Central memory CD4-positive, alpha-beta T cell (primary cell): ENCODE measurements around the gene MBD3L3.
"Not testable (repeated sequence)": the region's sequence is repeated elsewhere in the genome, so short reads cannot be mapped to it uniquely, and the experiment has no call there.

Experiments used
- DNase-seq: peaks from one replicate; pipeline ENCODE4 v3.0.0; 2022

Gene MBD3L3

DNA sequence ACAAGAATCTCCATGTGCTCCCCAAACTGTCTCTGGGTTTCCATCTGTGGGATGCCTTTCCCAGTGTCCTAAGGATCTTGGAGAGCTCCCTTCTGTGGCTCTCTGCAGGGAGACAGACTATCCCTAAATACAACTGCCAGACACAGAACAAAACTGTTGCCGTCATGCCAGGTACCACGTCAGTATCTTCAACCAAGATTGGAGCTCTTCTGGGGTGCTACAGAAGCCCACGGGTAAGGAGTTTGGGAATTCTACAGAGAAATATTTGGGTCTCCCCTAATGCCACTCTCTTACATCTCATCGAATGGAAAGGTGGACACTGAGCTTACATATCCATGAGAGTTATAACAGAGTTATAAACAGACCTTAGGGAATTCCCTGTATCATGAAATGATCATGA lies 4.9 kb upstream of the MBD3L3 start:
- DNase-seq, result no peak

DNA sequence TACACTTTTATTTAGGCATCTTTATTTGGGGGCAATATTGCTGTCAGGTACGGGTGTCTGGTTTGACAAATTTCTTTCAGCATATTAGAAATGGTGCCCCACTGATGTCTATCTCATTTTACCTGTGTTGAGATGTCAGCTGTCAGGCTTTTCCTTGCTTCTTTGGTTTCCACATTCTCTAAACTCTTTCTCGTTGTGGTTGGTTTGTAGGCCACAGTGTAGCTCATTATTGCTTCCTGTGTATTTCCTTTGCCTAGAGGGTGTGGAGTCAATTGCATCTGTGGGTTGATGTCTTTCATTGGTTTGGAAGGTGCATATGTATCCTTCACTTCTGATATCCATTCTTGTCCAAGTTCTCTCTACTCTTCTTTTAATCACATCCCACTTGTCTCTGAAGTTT lies 1.5 kb upstream of the MBD3L3 start:
- DNase-seq, result peak; percentile 37

DNA sequence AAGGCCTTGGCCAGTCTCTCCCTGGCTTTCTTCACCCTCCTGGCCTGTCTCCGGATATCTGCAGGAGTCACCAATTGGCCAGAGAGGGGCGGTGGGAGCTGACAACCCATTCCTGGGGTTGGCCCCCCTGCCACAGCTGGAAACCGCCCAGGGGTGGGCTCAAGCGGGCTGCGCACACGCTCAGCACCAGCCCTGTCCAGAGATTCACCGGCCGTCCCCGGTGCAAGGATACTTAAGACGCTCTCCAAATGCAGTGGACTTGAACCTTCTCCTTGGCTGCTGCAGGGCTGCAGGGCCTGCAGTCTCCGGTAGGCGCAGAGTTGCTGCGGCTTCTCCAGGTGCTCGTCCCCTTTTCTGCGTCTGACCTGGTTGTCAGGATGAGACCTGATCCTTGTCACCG lies 2.1 kb downstream of the MBD3L3 start:
- DNase-seq, result not testable (repeated sequence)

GRCh38 chr19:7055679-7056078 lies 2.8 kb downstream of the MBD3L3 start:
- DNase-seq, result not testable (repeated sequence)

GRCh38 chr19:7054635-7055368 lies 3.7 kb downstream of the MBD3L3 start:
- DNase-seq, result not testable (repeated sequence)

DNA sequence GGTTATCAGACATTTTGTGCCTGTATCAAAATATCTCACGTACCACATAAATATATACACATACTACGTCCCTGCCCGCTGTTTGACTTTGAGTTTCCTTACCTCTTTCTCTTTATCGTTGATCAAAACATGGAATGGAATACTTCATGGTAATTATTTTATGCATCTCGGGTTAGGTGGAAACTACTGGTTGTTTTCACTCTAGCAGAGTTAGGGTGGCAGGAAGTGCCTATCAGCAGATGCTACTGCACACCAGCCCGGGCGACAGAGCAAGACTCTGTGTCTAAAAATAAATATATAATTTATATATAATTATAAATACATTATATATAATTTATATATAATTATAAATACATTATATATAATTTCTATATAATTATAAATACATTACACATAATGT lies 5.6 kb downstream of the MBD3L3 start:
- not testable (repeated sequence) for DNase-seq

- DNase-seq, result not testable (repeated sequence)
These were observed 7.1 kb downstream of the MBD3L3 start for GRCh38 chr19:7051421-7051820.

DNA sequence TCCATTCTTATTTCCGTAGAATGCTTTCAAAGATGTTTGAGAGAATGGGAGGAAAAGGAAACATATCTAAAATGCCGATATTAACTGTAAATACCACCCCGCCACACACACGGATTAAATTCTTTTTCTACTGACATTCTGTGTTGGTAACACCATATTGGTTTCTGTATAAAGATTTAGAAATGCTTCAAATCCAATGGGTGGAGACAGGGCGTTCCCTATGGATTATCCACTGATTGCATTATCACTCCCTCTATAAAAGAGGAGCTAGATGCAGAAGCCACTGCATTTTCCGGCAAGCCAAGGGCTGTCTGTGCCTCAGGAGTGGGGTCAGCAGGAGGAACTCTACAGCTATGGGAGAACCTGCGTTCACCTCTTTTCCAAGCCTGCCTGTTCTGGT lies 9.5 kb downstream of the MBD3L3 start, which contains the start of gene MBD3L2:
Gene MBD3L2 (plus strand): TSS at position 301 of the 400 bp plus-strand sequence. CDS start 53 bp downstream, at position 354.
- not testable (repeated sequence) for DNase-seq

DNA sequence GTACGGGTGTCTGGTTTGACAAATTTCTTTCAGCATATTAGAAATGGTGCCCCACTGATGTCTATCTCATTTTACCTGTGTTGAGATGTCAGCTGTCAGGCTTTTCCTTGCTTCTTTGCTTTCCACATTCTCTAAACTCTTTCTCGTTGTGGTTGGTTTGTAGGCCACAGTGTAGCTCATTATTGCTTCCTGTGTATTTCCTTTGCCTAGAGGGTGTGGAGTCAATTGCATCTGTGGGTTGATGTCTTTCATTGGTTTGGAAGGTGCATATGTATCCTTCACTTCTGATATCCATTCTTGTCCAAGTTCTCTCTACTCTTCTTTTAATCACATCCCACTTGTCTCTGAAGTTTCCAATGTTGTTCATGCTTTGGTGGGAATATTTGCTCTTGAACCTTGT lies 16.9 kb downstream of the MBD3L3 start:
- not testable (repeated sequence) for DNase-seq

DNA sequence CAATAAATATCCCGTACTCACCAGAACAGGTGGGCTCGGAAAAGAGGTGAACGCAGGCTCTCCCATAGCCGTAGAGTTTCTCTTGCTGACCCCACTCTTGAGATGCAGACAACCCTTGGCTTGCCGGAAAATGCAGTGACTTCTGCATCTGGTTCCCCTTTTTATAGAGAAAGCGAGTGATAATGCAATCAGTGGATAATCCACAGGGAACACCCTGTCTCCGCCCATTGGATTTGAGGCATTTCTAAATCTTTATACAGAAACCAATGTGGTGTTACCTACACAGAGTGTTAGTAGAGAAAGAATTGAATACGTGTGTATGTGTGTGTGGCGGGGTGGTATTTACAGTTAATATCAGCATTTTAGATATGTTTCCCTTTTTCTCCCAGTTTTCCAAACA lies 18.4 kb downstream of the MBD3L3 start, which contains the start of gene MBD3L4:
Gene MBD3L4 (minus strand): TSS at position 101 of the 400 bp plus-strand sequence. CDS start 35 bp downstream, at position 66.
- not testable (repeated sequence) for DNase-seq

DNA sequence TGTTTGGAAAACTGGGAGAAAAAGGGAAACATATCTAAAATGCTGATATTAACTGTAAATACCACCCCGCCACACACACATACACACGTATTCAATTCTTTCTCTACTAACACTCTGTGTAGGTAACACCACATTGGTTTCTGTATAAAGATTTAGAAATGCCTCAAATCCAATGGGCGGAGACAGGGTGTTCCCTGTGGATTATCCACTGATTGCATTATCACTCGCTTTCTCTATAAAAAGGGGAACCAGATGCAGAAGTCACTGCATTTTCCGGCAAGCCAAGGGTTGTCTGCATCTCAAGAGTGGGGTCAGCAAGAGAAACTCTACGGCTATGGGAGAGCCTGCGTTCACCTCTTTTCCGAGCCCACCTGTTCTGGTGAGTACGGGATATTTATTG lies 28.2 kb downstream of the MBD3L3 start, which contains the start of gene MBD3L5:
Gene MBD3L5 (plus strand): TSS at position 301 of the 400 bp plus-strand sequence. CDS start 34 bp downstream, at position 335.
- not testable (repeated sequence) for DNase-seq

DNA sequence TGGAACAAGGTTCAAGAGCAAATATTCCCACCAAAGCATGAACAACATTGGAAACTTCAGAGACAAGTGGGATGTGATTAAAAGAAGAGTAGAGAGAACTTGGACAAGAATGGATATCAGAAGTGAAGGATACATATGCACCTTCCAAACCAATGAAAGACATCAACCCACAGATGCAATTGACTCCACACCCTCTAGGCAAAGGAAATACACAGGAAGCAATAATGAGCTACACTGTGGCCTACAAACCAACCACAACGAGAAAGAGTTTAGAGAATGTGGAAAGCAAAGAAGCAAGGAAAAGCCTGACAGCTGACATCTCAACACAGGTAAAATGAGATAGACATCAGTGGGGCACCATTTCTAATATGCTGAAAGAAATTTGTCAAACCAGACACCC lies 29.7 kb downstream of the MBD3L3 start:
- not testable (repeated sequence) for DNase-seq

DNA sequence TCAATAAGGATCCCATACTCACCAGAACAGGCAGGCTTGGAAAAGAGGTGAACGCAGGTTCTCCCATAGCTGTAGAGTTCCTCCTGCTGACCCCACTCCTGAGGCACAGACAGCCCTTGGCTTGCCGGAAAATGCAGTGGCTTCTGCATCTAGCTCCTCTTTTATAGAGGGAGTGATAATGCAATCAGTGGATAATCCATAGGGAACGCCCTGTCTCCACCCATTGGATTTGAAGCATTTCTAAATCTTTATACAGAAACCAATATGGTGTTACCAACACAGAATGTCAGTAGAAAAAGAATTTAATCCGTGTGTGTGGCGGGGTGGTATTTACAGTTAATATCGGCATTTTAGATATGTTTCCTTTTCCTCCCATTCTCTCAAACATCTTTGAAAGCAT lies 37.1 kb downstream of the MBD3L3 start, which contains the start of gene MBD3L2B:
Gene MBD3L2B (minus strand): TSS at position 101 of the 400 bp plus-strand sequence. CDS start 34 bp downstream, at position 67.
- not testable (repeated sequence) for DNase-seq

- no peak for DNase-seq
These were observed 39.6 kb downstream of the MBD3L3 start for GRCh38 chr19:7018828-7019227.

- no peak for DNase-seq
These were observed 44.8 kb downstream of the MBD3L3 start for GRCh38 chr19:7013678-7014077.

DNA sequence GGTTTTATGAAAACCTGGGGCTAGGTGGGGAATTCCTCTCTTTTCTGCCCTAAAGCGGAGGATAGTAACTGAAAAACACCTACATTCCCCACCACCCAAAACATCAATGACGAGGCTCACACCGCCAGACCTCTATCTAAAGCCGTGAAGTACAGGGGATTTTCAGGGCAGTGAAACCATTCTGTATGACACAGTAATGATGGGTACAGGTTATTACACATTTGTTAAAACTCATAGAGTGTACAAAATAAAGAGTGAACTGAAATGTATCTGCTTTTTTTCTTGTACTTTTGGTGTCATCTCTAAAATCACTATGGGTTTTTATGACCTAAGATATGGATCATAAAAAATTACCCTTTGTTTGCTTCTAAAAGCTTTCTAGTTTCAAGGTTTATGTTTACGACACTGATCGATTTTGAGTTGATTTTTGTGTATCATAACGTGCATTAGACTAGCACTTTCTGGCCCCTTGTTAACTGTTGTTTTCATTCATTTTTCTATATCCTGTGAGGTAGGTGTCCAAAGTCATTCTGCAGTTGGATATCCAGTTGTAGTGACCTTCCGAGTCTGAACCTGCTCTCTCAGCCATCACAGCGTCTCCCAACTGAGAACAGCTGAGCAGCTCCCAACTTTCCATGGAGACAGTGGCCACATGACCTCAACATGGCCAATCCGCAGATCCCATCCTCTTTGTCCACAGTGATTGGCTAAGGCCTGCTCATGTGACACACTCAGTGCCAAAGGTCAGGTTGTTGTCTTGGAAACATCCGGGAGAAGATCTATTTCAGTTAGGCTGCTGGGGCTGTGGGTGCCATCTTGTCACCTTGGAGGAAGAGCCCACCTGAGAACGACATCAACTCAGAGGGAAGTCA lies 47.5 kb downstream of the MBD3L3 start:
- DNase-seq, result no peak

GRCh38 chr19:7007859-7008258 lies 50.6 kb downstream of the MBD3L3 start:
- DNase-seq, result no peak
